ENCODE results near the gene RORB. TPM values are rescaled to one million over a fixed set of nuclear protein-coding genes. Genes with fewer than 3 reads are reported as not detected.
A peak's percentile ranks its signal among the peaks of the same experiment; 100 is the strongest.

RORB gene
- total RNA-seq (under 1 TPM in 4 of 5 donors, not detected in 1; 0.43 to 0.58 (median 0.57) TPM), polyA plus RNA-seq (under 1 TPM; 0.08 to 0.92 (median 0.19) TPM)
- long read RNA-seq, donor 1, result 0 reads
- long read RNA-seq, donor 2, result 0 reads
- long read RNA-seq, donor 3, result 0 reads
- long read RNA-seq, donor 4, result 0 reads
- long read RNA-seq, donor 5, result 0 reads
- long read RNA-seq, donor 6, result 0 reads
- long read RNA-seq, donor 7, result 0 reads
- long read RNA-seq, donor 8, result 0 reads
- long read RNA-seq, donor 9, result 0 reads
- long read RNA-seq, donor 10, result 0 reads

- Histone ChIP-seq H3K4me1 (peaks cover 10 to 46% (median 41%) of the 10 kb centered on the region in 4 donors), H3K27ac (peak within 1 kb of the TSS in 3 of 5 donors; percentile 18 to 52 (median 38)), H3K9me3 (no peaks in the 10 kb centered on the region), H3K4me3 (peak within 1 kb of the TSS; percentile 48 to 83 (median 66)), H3K36me3 (no peaks in the 10 kb centered on the region), H3K27me3 (peaks cover 18 to 61% (median 50%) of the 10 kb centered on the region in 3 donors)
- intact Hi-C loops (cut with DNase I; ENCODE audit: low total_unique reads), result no loop called here
- peak; percentile 54 to 88 for DNase-seq
- TF ChIP-seq POLR2AphosphoS5 (IDR thresholded peaks at IDR 0.05), result peak in 2 of 3 donors; percentile 40 to 42
- no peak for TF ChIP-seq CTCF (IDR thresholded peaks at IDR 0.05)
- no peak for TF ChIP-seq POLR2A (IDR thresholded peaks at IDR 0.05)
- TF ChIP-seq EP300 (IDR thresholded peaks at IDR 0.05), result no peak
- 0 to 2% (median 1%) methylated on average over 37 to 50 of the region's 50 CpGs for WGBS, 5 donors
These were observed at the start of gene RORB for GRCh38 chr9:74496819-74497747. Gene RORB, plus strand, starts transcription at chr9:74497335. Its CDS starts 642 bp downstream, at chr9:74497977.

DNA sequence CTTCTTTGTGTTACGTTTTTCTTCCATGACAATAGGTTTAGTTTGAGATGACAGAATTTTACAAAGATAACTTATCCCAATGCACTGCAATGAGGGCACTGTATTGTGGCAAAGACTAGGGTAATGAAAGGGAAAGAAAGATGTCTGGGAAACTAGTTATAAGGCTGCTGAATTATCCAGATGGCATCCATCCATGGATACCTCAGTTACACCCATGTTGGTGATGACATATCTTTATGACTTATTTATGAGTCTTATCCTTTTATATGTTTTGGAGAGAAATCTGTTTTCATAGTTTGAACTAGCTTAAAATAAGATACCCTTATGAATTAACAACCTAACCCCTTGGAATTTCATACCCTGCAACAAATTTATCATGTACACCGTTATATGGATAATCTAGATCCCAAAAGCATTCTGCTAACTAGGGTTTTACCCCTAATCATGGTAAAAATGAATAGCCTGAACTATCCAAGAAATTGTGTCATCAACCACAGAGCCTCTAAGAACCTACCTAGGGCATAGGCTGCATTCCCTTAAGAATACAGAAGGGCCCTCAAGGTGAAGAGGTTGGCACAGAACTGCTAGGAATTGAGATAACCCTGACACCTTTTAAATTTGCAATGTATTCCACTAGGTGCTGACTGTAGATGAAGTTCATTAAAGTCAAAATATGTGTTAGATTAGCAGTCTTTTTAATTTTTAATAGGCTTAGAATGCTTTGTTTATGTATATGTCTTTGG, 49.5 kb upstream of the RORB start:
- Histone ChIP-seq H3K4me1 (no peaks in the 10 kb centered on the region), H3K9me3 (no peaks in the 10 kb centered on the region), H3K4me3 (no peak overlapping the region), H3K27ac (no peak overlapping the region), H3K36me3 (no peaks in the 10 kb centered on the region), H3K27me3 (no peaks in the 10 kb centered on the region)
- no peak for TF ChIP-seq CTCF (IDR thresholded peaks at IDR 0.05)
- TF ChIP-seq POLR2A (IDR thresholded peaks at IDR 0.05), result no peak
- no peak for TF ChIP-seq POLR2AphosphoS5 (IDR thresholded peaks at IDR 0.05)
- TF ChIP-seq EP300 (IDR thresholded peaks at IDR 0.05), result no peak
- no peak for DNase-seq
- intact Hi-C loops (cut with DNase I; ENCODE audit: low total_unique reads), result no loop called here
- WGBS, 5 donors, result 46 to 75% (median 65%) methylated on average over 2 of the region's 2 CpGs

DNA sequence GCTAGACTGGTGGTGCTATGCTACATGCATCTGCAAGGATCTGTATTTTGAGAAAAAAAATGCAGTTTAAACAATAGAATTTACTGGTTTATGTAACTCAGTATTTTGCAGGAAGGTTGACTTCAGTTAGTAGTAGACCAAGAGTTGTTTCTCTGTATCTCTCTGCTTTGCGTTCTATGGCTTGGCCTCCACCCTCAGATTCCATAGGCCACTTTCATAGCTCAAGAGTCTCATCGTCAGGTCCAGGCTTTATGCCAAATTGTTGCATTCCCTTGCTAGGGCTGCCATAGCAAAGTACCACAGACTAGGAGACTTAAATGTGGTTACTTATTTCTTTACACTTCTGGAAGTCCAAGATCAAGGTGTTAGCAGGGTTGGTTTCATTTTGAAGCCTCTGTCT, 48.1 kb upstream of the RORB start:
- H3K4me1 ChIP-seq, result no peaks in the 10 kb centered on the region
- no peaks in the 10 kb centered on the region for H3K9me3 ChIP-seq
- intact Hi-C loops (cut with DNase I; ENCODE audit: low total_unique reads), result no loop called here
- H3K27ac ChIP-seq, result no peak overlapping the region
- H3K27me3 ChIP-seq, result no peaks in the 10 kb centered on the region
- TF ChIP-seq POLR2AphosphoS5 (IDR thresholded peaks at IDR 0.05) (no peak), POLR2A (IDR thresholded peaks at IDR 0.05) (no peak), CTCF (IDR thresholded peaks at IDR 0.05) (no peak), EP300 (IDR thresholded peaks at IDR 0.05) (no peak)
- no peak for DNase-seq
- WGBS, 5 donors, result 78 to 90% (median 87%) methylated on average over 2 of the region's 2 CpGs
- H3K4me3 ChIP-seq, result no peak overlapping the region
- H3K36me3 ChIP-seq, result no peaks in the 10 kb centered on the region

DNA sequence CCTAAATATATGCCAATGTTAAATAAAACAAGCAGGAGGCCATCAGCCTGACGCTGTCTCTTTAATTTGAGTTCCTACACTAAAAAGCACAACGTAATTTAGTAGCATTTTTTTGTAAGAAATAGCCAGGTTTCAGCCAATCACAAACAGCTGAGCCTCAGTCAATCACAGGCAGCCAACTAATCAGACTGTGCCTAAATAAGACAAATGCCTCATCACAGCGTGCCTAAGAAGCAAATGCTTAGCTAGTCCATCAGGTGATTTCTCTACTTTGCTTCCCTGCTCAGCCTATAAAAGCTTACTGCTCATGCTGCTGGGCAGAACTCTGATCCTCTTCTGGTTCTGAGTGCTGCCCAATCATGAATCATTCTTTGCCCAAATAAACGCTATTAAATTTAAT, 38.3 kb upstream of the RORB start:
- 56 to 63% (median 59%) methylated on average over 4 of the region's 4 CpGs for WGBS, 5 donors
- no peaks in the 10 kb centered on the region for H3K9me3 ChIP-seq
- H3K27me3 ChIP-seq, result no peaks in the 10 kb centered on the region
- no peaks in the 10 kb centered on the region for H3K4me1 ChIP-seq
- H3K4me3 ChIP-seq, result no peak overlapping the region
- no peaks in the 10 kb centered on the region for H3K36me3 ChIP-seq
- no peak for DNase-seq
- TF ChIP-seq POLR2A (IDR thresholded peaks at IDR 0.05), result no peak
- TF ChIP-seq POLR2AphosphoS5 (IDR thresholded peaks at IDR 0.05), result no peak
- no peak for TF ChIP-seq CTCF (IDR thresholded peaks at IDR 0.05)
- no peak for TF ChIP-seq EP300 (IDR thresholded peaks at IDR 0.05)
- intact Hi-C loops (cut with DNase I; ENCODE audit: low total_unique reads), result no loop called here
- no peak overlapping the region for H3K27ac ChIP-seq
